ENCODE results near the gene KRT74.

Gene KRT74

DNA sequence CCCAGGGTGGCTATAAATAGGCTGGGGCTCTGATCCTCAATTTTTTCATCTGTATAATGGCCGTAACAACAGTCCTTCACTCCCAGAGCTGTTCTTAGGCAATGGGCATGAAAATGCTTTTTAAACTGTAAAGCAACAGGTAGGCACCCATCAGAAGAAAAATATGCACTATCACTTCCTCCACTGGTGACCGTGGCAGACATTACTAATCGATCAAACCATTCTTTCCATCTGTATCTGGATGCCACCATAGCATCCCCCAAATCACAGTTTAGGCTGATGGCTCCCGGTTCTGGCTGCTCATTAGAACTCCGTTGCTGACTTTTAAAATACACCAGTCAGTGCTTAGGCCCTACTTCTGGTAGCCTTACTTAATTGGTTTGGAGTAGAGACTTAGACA, 31.9 kb downstream of the KRT74 start:
- no peak for DNase-seq (ENCODE audit: low read depth, low spot score)
- POLR2A ChIA-PET, result no interaction called here
- TF ChIP-seq, protein P1, sequence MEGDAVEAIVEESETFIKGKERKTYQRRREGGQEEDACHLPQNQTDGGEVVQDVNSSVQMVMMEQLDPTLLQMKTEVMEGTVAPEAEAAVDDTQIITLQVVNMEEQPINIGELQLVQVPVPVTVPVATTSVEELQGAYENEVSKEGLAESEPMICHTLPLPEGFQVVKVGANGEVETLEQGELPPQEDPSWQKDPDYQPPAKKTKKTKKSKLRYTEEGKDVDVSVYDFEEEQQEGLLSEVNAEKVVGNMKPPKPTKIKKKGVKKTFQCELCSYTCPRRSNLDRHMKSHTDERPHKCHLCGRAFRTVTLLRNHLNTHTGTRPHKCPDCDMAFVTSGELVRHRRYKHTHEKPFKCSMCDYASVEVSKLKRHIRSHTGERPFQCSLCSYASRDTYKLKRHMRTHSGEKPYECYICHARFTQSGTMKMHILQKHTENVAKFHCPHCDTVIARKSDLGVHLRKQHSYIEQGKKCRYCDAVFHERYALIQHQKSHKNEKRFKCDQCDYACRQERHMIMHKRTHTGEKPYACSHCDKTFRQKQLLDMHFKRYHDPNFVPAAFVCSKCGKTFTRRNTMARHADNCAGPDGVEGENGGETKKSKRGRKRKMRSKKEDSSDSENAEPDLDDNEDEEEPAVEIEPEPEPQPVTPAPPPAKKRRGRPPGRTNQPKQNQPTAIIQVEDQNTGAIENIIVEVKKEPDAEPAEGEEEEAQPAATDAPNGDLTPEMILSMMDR (IDR thresholded peaks at IDR 0.05; ENCODE audit: insufficient read depth, low read length, missing control alignments), result no peak
- H3K4me3 ChIP-seq (ENCODE audit: low read depth, low read length), result no peak overlapping the region
- CTCF ChIA-PET, result no interaction called here

DNA sequence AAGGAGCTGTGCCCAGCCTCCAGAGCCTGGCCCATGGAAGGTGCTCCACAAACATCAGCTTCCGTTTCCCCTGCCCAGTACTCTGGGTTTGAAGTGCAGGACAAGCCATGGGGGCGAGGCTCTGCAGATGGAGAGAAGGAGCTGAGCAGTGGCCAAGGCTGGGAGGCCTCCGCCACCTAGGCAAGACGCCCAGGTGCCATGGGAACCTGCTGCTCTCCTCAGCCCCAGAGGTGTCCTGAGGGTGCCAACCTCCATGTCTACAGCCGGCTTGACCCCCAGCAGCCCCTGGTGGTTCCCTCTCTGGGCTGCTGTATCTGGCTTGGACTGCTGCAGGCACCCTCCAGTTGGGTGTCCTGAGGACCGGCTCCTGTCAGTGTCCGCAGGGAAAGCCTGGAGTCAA, 33.1 kb downstream of the KRT74 start:
- no peak for DNase-seq (ENCODE audit: low read depth, low spot score)
- no peak overlapping the region for H3K4me3 ChIP-seq (ENCODE audit: low read depth, low read length)
- POLR2A ChIA-PET, result no interaction called here
- CTCF ChIA-PET, result no interaction called here
- TF ChIP-seq, protein P1 (IDR thresholded peaks at IDR 0.05; ENCODE audit: insufficient read depth, low read length, missing control alignments), result no peak

DNA sequence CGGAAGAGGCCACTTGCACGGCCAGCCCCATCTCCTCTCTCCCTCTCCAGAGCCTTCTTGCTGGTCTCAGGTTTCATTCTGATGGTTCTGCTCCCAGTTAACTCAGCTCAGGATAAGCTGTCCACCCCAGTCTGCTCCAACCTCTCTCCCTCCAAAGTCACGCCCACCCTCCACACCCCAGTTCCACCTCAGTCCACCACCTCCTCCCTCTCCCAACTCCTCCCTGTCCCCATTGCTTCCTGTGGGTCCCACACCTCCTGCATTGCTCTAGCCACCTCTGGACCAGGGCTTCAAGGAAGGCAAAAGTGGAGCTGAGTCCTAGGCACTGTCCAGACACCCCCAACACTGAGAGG, 33.8 kb downstream of the KRT74 start:
- ChIA-PET CTCF (interaction anchor here (0.7 to 2.0 kb wide), 3 partner anchors 167 to 441 kb away, joined by 3 to 5 read pairs (median 4); no protein-coding TSS in a partner anchor), POLR2A (no interaction called here)
- no peak overlapping the region for H3K4me3 ChIP-seq (ENCODE audit: low read depth, low read length)
- TF ChIP-seq, protein P1 (IDR thresholded peaks at IDR 0.05; ENCODE audit: insufficient read depth, low read length, missing control alignments), result no peak
- DNase-seq (ENCODE audit: low read depth, low spot score), result no peak

DNA sequence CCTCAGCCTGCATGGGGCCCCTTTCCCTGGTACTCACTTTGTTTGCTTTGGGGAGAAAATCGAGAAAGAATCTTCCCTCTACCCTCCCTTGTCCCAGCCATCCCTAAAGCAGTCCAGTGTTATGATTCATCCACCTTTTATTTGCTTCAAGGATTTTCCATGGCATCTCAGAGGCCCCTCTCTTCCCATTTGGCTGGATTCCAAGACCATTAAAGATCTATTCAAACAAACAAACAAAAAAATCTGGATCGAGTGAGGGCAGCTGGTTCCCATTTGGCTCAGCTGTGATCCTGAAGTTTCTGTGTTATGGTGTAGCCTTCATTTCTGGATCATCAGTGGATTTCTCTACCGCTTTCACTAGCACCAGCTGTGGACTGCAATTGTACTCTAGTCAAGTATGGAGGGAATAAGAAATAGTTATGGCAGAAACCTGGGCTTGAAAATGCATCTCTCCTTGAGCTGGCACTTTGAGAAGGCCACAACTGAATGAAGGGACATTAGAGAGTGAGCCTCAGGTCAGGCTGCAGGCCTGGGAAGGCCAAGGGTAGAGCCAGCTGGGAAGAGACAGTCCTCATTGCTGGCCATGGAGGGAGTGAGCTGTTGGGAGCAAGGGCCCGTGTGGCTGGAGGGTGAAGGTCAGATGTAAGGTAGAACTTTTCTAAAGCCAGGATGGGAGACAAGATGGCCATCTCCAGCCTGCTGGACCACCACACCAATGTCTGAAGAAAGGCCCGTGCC, 34.4 kb downstream of the KRT74 start:
- H3K4me3 ChIP-seq (ENCODE audit: low read depth, low read length), result no peak overlapping the region
- DNase-seq (ENCODE audit: low read depth, low spot score), result peak; percentile 44
- TF ChIP-seq, protein P1 (IDR thresholded peaks at IDR 0.05; ENCODE audit: insufficient read depth, low read length, missing control alignments), result no peak
- ChIA-PET POLR2A (no interaction called here), CTCF (interaction anchor here (0.7 to 2.0 kb wide), 3 partner anchors 166 to 442 kb away, joined by 3 to 5 read pairs (median 4); no protein-coding TSS in a partner anchor)

DNA sequence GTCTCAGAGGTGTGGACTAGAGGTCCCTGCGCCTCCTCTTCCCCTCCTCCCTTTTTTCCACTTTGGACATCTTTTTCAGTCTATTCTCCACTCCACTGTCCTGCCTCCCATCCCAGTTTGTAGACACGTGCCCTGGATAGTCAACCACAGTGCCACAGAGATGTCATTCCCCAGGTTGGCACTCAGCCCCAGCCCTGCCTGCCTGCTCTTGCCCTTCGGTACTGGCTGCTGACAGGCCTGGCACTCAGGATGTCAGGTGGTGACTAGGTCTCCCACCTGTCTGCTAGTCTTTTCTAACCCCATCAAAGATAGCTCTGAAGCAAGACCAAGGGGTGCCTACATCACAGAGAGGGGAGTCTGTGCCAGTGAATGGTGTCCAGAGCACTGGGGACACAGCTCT, 36.5 kb downstream of the KRT74 start:
- TF ChIP-seq, protein P1 (IDR thresholded peaks at IDR 0.05; ENCODE audit: insufficient read depth, low read length, missing control alignments), result no peak
- no peak for DNase-seq (ENCODE audit: low read depth, low spot score)
- CTCF ChIA-PET, result no interaction called here
- H3K4me3 ChIP-seq (ENCODE audit: low read depth, low read length), result no peak overlapping the region
- POLR2A ChIA-PET, result no interaction called here

DNA sequence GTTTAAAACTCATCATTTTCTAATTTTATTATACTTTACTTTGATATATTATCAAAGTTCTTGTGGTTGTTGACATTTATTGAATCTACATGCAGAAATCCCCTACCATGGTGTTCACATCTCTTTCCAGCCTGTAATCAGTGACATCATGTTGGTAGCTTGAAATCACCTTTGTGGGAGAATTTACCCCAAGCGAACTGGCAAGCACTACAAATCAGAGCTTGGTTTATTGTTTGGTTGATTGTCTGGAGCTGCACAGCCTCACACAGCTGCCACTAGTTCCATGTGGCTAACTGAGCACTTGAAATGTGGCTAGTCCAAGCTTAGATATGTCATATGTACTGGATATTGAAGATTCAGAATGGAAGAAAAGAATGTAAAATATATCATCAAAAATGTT, 38.1 kb downstream of the KRT74 start:
- CTCF ChIA-PET, result interaction anchor here (1.2 to 1.4 kb wide), 3 partner anchors 9 to 47 kb away, joined by 3 read pairs; no protein-coding TSS in a partner anchor
- no peak overlapping the region for H3K4me3 ChIP-seq (ENCODE audit: low read depth, low read length)
- TF ChIP-seq, protein P1 (IDR thresholded peaks at IDR 0.05; ENCODE audit: insufficient read depth, low read length, missing control alignments), result no peak
- DNase-seq (ENCODE audit: low read depth, low spot score), result no peak
- POLR2A ChIA-PET, result no interaction called here
